GM12864 (cell line): ENCODE data around the gene TAF8.

Experiments used
- DNase-seq: peaks from one replicate; pipeline ENCODE4 v3.0.0-alpha.2; 2011; ENCODE audit warnings: low read depth
- H3K4me3 ChIP-seq: 2 replicates; pipeline ENCODE4 v1.5.1; 2011; ENCODE audit warnings: mild to moderate bottlenecking, low read depth, low read length, control low read depth
- TF ChIP-seq, protein P1 (sequence below): IDR thresholded peaks from 2 replicates; pipeline ENCODE4 v1.5.1; 2011; ENCODE audit warnings: low read depth, mild to moderate bottlenecking, moderate library complexity, low read length, control low read depth, inconsistent platforms; ENCODE audit errors: missing control alignments

The TAF8 gene

DNA sequence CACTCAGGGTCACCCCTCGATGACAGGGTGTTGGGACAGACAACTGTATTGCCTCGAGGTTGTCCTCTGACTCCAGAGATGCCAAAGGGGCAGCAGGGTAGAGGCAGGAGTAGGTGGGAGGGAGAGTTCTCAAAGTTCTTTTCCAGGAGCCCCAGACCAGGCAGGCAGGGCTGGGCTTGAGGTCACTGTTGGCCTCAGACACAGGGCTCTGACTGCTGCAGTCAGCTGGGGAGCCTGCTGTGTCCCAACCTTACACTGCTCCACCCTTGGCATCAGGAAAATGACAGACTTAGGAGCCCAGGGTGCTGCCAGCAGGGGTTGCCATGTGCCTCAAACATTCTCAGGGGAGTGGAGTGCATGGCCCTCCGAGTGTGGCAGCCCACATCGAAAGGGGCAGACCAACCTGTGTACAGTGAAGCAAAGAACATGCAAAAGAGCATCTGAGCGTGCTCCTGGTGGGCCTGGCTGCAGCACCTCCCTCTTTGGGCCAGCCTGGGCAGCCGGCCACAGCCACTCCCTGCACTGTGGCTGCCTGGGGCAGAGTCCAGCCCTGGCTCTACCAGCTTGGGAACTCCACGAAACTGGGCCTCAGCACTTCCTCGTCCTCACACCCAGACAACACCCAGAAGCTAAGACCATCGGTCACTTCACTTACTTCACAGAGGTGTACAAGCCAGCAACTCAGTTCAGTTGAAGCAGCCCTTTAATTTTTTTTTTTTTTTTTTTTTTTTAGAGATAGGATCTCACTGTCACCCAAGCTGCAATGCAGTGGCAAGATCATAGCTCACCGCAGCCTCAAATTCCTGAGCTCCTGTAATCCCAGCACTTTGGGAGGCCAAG is 68.1 kb downstream of the TAF8 start:
- TF ChIP-seq, protein P1, sequence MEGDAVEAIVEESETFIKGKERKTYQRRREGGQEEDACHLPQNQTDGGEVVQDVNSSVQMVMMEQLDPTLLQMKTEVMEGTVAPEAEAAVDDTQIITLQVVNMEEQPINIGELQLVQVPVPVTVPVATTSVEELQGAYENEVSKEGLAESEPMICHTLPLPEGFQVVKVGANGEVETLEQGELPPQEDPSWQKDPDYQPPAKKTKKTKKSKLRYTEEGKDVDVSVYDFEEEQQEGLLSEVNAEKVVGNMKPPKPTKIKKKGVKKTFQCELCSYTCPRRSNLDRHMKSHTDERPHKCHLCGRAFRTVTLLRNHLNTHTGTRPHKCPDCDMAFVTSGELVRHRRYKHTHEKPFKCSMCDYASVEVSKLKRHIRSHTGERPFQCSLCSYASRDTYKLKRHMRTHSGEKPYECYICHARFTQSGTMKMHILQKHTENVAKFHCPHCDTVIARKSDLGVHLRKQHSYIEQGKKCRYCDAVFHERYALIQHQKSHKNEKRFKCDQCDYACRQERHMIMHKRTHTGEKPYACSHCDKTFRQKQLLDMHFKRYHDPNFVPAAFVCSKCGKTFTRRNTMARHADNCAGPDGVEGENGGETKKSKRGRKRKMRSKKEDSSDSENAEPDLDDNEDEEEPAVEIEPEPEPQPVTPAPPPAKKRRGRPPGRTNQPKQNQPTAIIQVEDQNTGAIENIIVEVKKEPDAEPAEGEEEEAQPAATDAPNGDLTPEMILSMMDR, result no peak
- no peak for DNase-seq
- no peak overlapping the region for H3K4me3 ChIP-seq

DNA sequence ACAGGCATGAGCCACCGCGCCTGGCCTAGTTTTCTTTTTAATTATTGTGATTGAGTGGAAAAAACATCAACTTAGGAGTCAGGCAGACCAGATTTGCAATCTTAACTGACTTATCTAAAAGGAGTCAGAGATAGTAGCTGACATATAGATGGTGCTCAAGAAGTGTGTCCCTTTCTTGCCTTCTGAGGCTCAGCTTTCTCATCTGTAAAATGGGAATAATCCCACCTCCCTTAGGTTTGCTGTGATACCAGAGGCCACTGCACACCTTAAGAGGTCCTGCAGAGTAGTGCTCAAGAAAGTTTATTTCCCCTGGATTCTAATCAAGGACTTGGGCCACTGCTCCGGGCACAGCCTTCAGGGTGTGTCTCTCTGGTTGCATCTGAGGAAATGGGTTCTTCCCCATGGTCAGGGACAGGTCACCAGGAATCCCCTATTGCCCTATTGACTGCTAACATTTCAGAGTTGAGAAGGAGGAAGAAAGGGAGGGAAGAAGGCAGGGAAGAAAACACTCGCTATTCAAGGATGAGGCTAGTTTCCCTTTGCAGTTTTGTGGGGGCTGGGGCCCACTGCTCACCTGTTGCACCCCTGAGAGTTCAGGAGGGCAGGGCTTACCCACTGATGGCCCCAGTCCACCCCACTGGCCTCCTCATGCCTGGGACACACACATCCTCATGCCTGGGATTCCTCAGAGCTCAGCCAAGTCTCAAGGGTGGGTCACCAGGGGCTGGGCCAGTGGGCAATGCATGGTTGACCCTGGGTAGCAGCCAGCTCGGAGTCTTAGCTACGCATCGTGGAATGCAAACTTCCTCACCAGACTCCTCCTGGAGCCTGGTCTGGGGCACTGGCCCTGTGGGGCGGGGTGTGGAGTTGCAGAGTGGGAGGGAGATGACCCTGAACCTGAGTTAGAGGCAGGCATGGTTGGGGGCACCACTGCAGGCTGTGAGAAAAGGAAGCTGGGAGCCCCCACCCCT is 70.9 kb downstream of the TAF8 start:
- no peak overlapping the region for H3K4me3 ChIP-seq
- DNase-seq, result no peak
- TF ChIP-seq, protein P1, result no peak

DNA sequence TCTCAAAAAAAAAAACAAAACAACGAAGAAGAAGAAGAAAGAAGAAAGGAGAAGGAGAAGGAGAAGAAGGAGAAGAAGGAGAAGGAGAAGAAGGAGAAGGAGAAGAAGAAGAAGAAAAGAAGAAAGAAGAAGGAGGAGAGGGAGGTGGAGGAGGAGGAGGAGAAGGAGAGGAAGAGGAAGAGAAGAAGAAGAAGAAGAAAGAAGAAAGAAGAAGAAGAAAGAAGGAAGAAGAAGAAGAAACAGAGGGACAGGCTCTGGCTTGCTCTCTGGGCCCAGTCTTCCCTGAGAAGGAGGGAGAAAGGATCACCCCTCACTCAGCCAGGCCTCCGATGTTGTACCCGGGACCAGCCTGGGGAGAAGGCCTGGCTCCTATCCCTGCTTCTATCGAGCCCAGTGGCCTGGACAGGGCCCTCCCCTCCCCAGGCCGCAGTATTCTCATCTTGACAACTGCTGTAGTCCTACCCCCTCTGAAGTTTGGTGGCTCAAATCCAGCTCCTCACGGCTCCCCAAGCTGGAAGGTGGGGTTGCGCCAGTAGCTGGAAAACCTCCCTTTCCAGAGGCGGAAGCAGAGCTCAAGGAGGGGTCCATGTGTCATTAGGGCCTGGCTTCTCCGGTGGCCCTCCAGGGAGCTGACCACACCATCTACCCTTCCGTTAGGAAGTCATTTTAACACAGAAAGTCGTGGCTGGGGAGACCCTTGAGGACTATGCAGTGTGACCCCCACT is 73.2 kb downstream of the TAF8 start:
- H3K4me3 ChIP-seq, result no peak overlapping the region
- TF ChIP-seq, protein P1, result no peak
- no peak for DNase-seq

DNA sequence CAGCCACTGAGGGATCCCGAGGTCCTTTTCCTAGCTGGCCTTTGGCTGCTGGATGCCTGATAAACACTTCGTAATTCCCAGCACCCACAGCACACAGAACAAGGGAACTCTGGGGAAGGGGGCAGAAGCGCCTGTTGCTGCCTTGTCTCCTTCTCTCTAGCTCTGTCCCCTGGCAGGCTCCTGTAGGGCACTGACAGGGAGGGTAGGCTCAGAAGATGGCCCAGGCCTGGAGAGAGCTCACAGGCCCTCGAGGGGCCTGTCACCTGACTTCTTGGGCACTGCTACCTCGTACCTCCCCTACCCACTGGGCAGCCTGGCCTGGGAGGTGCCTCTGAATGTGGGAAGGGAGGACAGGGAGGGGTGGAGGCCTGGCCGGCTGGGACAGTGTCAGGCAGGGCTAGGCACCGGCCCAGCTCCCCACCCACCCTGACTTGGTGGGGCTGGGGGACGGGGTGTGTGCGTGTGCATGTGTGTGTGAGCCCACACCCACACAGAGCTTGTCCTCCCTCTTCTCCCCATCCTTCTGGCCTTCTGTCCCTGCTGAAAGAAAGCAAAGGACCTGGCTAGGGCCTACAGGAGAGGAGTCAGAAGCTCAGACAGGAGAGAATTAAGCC is 74.0 kb downstream of the TAF8 start:
- no peak for DNase-seq
- TF ChIP-seq, protein P1, result no peak
- H3K4me3 ChIP-seq, result no peak overlapping the region

DNA sequence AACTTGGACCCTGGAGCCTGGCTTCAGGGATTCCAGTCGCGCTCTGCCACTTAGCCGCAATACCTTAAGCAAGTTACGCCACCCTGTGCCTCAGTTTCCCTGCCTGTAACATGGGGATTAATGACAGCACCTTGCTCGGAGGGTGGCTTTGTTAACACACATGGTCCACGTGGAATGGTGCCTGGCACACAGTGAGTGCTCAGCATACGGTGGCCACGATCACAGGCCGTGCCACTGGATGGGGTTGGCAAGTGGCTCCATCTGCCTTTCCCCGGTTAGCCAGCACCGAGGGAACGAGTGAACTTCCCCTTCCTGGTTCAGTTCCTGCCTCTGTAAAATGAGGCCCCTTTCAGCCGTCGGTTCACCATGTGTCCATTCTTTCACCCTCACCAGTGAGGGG is 74.9 kb downstream of the TAF8 start:
- H3K4me3 ChIP-seq, result no peak overlapping the region
- DNase-seq, result no peak
- TF ChIP-seq, protein P1, result no peak

DNA sequence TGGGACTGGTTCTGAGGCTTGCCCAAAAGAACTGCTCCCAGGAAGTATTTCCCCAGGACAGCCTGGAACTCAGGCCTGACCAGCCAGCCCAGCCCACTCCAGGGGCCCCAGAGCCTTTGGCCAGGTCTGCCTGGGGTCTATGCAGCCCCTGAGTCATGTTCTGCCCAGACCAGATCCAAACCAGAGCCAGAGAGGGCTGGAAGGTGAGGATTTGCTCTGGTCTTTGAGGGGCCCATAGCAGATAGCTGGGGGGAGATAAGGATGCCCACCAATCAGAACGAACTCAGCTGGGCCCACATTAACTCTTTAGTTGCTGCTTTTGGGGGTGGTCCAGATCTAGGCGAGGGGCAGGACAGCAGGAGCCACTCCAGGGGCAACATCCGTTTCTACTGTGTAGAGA is 75.3 kb downstream of the TAF8 start:
- no peak overlapping the region for H3K4me3 ChIP-seq
- TF ChIP-seq, protein P1, result no peak
- DNase-seq, result no peak
